ENCODE data around the gene CHEK1. TPM values are rescaled to one million over a fixed set of nuclear protein-coding genes. Genes with fewer than 3 reads are reported as not detected.

CHEK1 gene
- total and polyA plus RNA-seq, 9 of the 15 experiments (the other 6 are each of a cell fraction or from before 2014, with no cell fraction given), result 62.6 to 108 (median 87.5) TPM

GRCh38 chr11:125591649-125592304, 33.2 kb upstream of the CHEK1 start (continued):
- TF ChIP-seq RUNX1 (IDR thresholded peaks at IDR 0.05; ENCODE audit: low read depth) (no peak), ZNF212 (CRISPR knock-in tag; IDR thresholded peaks at IDR 0.05) (no peak), KLF13 (tag; IDR thresholded peaks at IDR 0.05; ENCODE audit: borderline replicate concordance, low read depth) (no peak), MXI1 (IDR thresholded peaks at IDR 0.05; ENCODE audit: low read depth, low read length) (no peak), POLR2A (conservative IDR thresholded peaks at IDR 0.05) (no peak), CREM (IDR thresholded peaks at IDR 0.05; ENCODE audit: low read depth) (no peak), CREBBP (IDR thresholded peaks at IDR 0.05; ENCODE audit: low read depth, low read length) (no peak), PHTF2 (CRISPR knock-in tag; IDR thresholded peaks at IDR 0.05) (no peak), MAZ (CRISPR knock-in tag; conservative IDR thresholded peaks at IDR 0.05 in 1 of 2, IDR thresholded peaks at IDR 0.05 in 1 of 2) (peak in 1 of 2 experiments; percentile 18; a peak in 1 of 4 replicates), TFAP4 (CRISPR knock-in tag; IDR thresholded peaks at IDR 0.05; ENCODE audit: borderline replicate concordance) (no peak; the same call in 1 of the 2 replicates), ZNF282 (CRISPR knock-in tag; IDR thresholded peaks at IDR 0.05) (no peak), ZNF507 (tag; conservative IDR thresholded peaks at IDR 0.05) (no peak), RBM39 (optimal IDR thresholded peaks at IDR 0.05; ENCODE audit: low read depth, low read length) (peak; percentile 41), ZNF444 (CRISPR knock-in tag; IDR thresholded peaks at IDR 0.05) (no peak), CTBP1 (IDR thresholded peaks at IDR 0.05; ENCODE audit: borderline replicate concordance) (no peak), ETV1 (tag; conservative IDR thresholded peaks at IDR 0.05; ENCODE audit: low read depth) (no peak), ESRRB (CRISPR knock-in tag; IDR thresholded peaks at IDR 0.05; ENCODE audit: borderline replicate concordance) (no peak), ARID2 (IDR thresholded peaks at IDR 0.05) (no peak), NCOA2 (IDR thresholded peaks at IDR 0.05; ENCODE audit: partially characterized antibody in 2 of 2) (no peak), ZC3H8 (IDR thresholded peaks at IDR 0.05) (no peak), CSDE1 (IDR thresholded peaks at IDR 0.05) (no peak), ZNF449 (CRISPR knock-in tag; IDR thresholded peaks at IDR 0.05) (no peak), CBX1 (IDR thresholded peaks at IDR 0.05; ENCODE audit: low read depth) (no peak), ETV6 (IDR thresholded peaks at IDR 0.05; ENCODE audit: borderline replicate concordance in 1 of 2, low read depth in 2 of 2, low read length in 1 of 2) (no peak), ETV6 (CRISPR knock-in tag; IDR thresholded peaks at IDR 0.05; ENCODE audit: borderline replicate concordance) (no peak), RNF219 (CRISPR knock-in tag; IDR thresholded peaks at IDR 0.05) (no peak)
